ENCODE results near the gene CCDC158. TPM values are rescaled to one million over a fixed set of nuclear protein-coding genes. Genes with fewer than 3 reads are reported as not detected.

The CCDC158 gene
- total RNA-seq, 3 donors from 2014 or later (not counting 1 experiment from before 2014, with no cell fraction given) = not detected

GRCh38 chr4:76265631-76266218, 155.2 kb downstream of the CCDC158 start:
- TF ChIP-seq, protein P1, sequence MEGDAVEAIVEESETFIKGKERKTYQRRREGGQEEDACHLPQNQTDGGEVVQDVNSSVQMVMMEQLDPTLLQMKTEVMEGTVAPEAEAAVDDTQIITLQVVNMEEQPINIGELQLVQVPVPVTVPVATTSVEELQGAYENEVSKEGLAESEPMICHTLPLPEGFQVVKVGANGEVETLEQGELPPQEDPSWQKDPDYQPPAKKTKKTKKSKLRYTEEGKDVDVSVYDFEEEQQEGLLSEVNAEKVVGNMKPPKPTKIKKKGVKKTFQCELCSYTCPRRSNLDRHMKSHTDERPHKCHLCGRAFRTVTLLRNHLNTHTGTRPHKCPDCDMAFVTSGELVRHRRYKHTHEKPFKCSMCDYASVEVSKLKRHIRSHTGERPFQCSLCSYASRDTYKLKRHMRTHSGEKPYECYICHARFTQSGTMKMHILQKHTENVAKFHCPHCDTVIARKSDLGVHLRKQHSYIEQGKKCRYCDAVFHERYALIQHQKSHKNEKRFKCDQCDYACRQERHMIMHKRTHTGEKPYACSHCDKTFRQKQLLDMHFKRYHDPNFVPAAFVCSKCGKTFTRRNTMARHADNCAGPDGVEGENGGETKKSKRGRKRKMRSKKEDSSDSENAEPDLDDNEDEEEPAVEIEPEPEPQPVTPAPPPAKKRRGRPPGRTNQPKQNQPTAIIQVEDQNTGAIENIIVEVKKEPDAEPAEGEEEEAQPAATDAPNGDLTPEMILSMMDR (IDR thresholded peaks at IDR 0.05) = no peak
- intact Hi-C loops (cut with micrococcal nuclease) = no loop called here
- no peaks in the 10 kb centered on the region for H3K36me3 Mint-ChIP-seq
- H3K4me1 ChIP-seq (ENCODE audit: control insufficient read depth, insufficient read depth, low read length) = no peaks in the 10 kb centered on the region
- no peaks in the 10 kb centered on the region for H3K9me3 Mint-ChIP-seq
- no peak overlapping the region for H3K4me3 ChIP-seq (ENCODE audit: low read length)
- no peaks in the 10 kb centered on the region for H3K27me3 ChIP-seq (ENCODE audit: control insufficient read depth, insufficient read depth, low read length)
- H3K4me1 Mint-ChIP-seq = no peaks in the 10 kb centered on the region
- no peak overlapping the region for H3K4me3 Mint-ChIP-seq
- no peak for DNase-seq
- no peaks in the 10 kb centered on the region for H3K36me3 ChIP-seq (ENCODE audit: control insufficient read depth, insufficient read depth, low read length)
- no peaks in the 10 kb centered on the region for H3K9me3 ChIP-seq (ENCODE audit: control insufficient read depth, insufficient read depth, low read length)
- H3K27ac ChIP-seq (ENCODE audit: low read length) = no peak overlapping the region
- ATAC-seq = no peak
- peaks cover 8 to 12% of the 10 kb centered on the region in 2 donors for H3K27me3 Mint-ChIP-seq (ENCODE audit: low read depth in 2 of 2)
- WGBS (ENCODE audit: insufficient coverage) = 92% methylated on average over 6 of the region's 6 CpGs
- H3K27ac Mint-ChIP-seq = no peak overlapping the region

Other genes starting within 250 kb of the CCDC158 start
- gene SCARB2, start 207.3 kb downstream of the CCDC158 start, total RNA-seq = 10 to 100 TPM; 22.0 to 39.0 (median 30.4) TPM
- gene FAM47E, start 169.4 kb downstream of the CCDC158 start, total RNA-seq = under 1 TPM in 2 of 3 donors, not detected in 1; 0.21 to 0.85 TPM
- gene STBD1, start 114.4 kb downstream of the CCDC158 start, total RNA-seq = 1 to 10 TPM in 1 of 3 donors, under 1 TPM in 2; 0.15 to 1.3 (median 0.26) TPM
- gene SHROOM3, start 14.1 kb upstream of the CCDC158 start, total RNA-seq = under 1 TPM in 1 of 3 donors, not detected in 2; 0.63 TPM

Measured in natural killer cell (primary cell).